PC-9 (cell line): ENCODE results near the gene NUP214.

ENCODE experiments used
- EZH2 ChIP-seq: fragments of 200-600 bp; sonication (generic); IDR thresholded peaks from 2 replicates; pipeline ENCODE4 v1.8.0; 2017; ENCODE audit warnings: antibody characterized with exemption, low read depth
- TF ChIP-seq, protein P1 (sequence below): fragments of 200-600 bp; sonication (generic); conservative IDR thresholded peaks from 2 replicates; pipeline ENCODE4 v1.6.1; 2017; ENCODE audit warnings: mixed run types, antibody characterized with exemption, mild to moderate bottlenecking, moderate library complexity

DNA sequence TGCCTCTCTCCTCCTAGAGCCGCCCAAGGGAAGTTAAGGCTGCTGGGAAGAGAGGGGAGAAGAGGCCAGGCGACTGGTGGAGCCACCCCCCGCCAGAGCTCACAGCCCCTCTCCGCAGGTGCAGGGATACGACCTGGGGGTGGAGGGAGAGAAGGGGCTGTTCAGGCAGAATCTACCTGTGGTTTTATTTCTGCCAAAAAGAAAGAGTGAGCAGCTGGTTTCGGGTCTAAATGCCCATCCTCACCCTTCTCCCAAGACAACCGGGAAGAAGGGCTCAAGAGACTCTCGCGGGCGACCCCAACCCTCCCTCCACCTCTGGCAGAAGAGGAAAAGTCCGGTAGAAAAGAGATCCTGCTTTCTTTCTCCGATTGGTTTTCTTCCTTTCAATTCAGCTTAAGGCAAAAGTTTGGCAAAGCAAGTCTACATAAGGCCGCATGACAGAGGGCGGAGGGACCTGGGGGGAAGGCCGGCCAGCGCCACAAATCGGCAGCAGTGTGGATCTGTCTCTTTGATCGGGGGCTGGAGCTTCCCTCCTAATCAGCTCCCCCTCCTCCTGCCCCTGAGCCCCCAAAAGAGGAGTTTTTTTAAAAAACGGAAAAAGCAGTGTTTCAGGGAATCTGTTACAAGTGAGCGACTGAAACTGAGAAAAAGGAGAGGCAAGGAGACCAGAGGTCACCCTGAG lies 134.7 kb downstream of the NUP214 start:
- TF ChIP-seq, protein P1, sequence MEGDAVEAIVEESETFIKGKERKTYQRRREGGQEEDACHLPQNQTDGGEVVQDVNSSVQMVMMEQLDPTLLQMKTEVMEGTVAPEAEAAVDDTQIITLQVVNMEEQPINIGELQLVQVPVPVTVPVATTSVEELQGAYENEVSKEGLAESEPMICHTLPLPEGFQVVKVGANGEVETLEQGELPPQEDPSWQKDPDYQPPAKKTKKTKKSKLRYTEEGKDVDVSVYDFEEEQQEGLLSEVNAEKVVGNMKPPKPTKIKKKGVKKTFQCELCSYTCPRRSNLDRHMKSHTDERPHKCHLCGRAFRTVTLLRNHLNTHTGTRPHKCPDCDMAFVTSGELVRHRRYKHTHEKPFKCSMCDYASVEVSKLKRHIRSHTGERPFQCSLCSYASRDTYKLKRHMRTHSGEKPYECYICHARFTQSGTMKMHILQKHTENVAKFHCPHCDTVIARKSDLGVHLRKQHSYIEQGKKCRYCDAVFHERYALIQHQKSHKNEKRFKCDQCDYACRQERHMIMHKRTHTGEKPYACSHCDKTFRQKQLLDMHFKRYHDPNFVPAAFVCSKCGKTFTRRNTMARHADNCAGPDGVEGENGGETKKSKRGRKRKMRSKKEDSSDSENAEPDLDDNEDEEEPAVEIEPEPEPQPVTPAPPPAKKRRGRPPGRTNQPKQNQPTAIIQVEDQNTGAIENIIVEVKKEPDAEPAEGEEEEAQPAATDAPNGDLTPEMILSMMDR = no peak
- no peak for TF ChIP-seq EZH2
